OCI-LY1 (cell line): Measurements from ENCODE around the gene GAD1.

ENCODE experiments used
- H2AFZ ChIP-seq: fragments of 200-600 bp; sonication (generic), shearing (Covaris generic); 2 replicates; pipeline ENCODE4 v1.6.0; 2014; ENCODE audit warnings: antibody characterized with exemption, mild to moderate bottlenecking, low read length
- H3F3A ChIP-seq: fragments of 200-600 bp; sonication (generic), shearing (Covaris generic); 2 replicates; pipeline ENCODE4 v1.6.0; 2014; ENCODE audit warnings: mild to moderate bottlenecking, antibody characterized with exemption, low read length, moderate library complexity; ENCODE audit not compliant: insufficient read depth
- H3K27ac ChIP-seq: fragments of 200-600 bp; sonication (generic); 2 replicates; pipeline ENCODE4 v1.5.1; 2014; ENCODE audit warnings: low read length, mixed run types, mild to moderate bottlenecking, low read depth; ENCODE audit not compliant: poor library complexity, severe bottlenecking
- H3K27me3 ChIP-seq: fragments of 200-600 bp; sonication (generic); 2 replicates; pipeline ENCODE4 v1.6.0; 2014; ENCODE audit warnings: antibody characterized with exemption, mild to moderate bottlenecking, low read length, moderate library complexity; ENCODE audit not compliant: insufficient read depth
- H3K36me3 ChIP-seq: fragments of 200-600 bp; sonication (generic); 2 replicates; pipeline ENCODE4 v1.6.1; 2014; ENCODE audit warnings: mild to moderate bottlenecking, antibody characterized with exemption, low read length, moderate library complexity, mixed read lengths; ENCODE audit not compliant: insufficient read depth
- H3K4me1 ChIP-seq: fragments of 200-600 bp; sonication (generic); 2 replicates; pipeline ENCODE4 v1.5.1; 2014; ENCODE audit warnings: mild to moderate bottlenecking, low read length, moderate library complexity; ENCODE audit not compliant: insufficient read depth, severe bottlenecking
- H3K4me2 ChIP-seq: fragments of 200-600 bp; sonication (generic), shearing (Covaris generic); 2 replicates; pipeline ENCODE4 v1.6.1; 2014; ENCODE audit warnings: low read length
- H3K4me3 ChIP-seq: fragments of 200-600 bp; sonication (generic); 2 replicates; pipeline ENCODE4 v1.5.1; 2014; ENCODE audit warnings: low read length, low read depth, mild to moderate bottlenecking, mixed read lengths; ENCODE audit not compliant: poor library complexity, severe bottlenecking
- H3K79me2 ChIP-seq: fragments of 200-600 bp; shearing (Covaris generic); 2 replicates; pipeline ENCODE4 v1.6.1; 2016; ENCODE audit warnings: mixed run types, low read length, mixed read lengths; ENCODE audit not compliant: insufficient read depth
- H3K9ac ChIP-seq: fragments of 200-600 bp; sonication (generic), shearing (Covaris generic); 2 replicates; pipeline ENCODE4 v1.6.1; 2014; ENCODE audit warnings: mild to moderate bottlenecking, low read length, mixed read lengths
- H3K9me2 ChIP-seq: fragments of 200-600 bp; sonication (generic), shearing (Covaris generic); 2 replicates; pipeline ENCODE4 v1.6.1; 2014; ENCODE audit warnings: low read depth, mild to moderate bottlenecking, low read length, mixed read lengths
- H3K9me3 ChIP-seq: fragments of 200-600 bp; shearing (Covaris generic); 2 replicates; pipeline ENCODE4 v1.6.1; 2014; ENCODE audit warnings: low read length, mixed read lengths
- H4K20me1 ChIP-seq: fragments of 200-600 bp; sonication (generic), shearing (Covaris generic); 2 replicates; pipeline ENCODE4 v1.6.0; 2016; ENCODE audit warnings: mild to moderate bottlenecking, low read length; ENCODE audit not compliant: insufficient read depth
- EZH2 ChIP-seq: fragments of 200-600 bp; sonication (generic), shearing (Covaris generic); IDR thresholded peaks from 2 replicates; pipeline ENCODE4 v1.8.0; 2017; ENCODE audit warnings: borderline replicate concordance, mixed run types, mild to moderate bottlenecking, antibody characterized with exemption, low read length, moderate library complexity, mixed read lengths
- TF ChIP-seq, protein P1 (sequence below): fragments of 200-600 bp; sonication (generic), shearing (Covaris generic); IDR thresholded peaks from 2 replicates; pipeline ENCODE4 v1.5.1; 2017; ENCODE audit warnings: mild to moderate bottlenecking, antibody characterized with exemption, low read length, moderate library complexity, mixed read lengths

Gene GAD1

DNA sequence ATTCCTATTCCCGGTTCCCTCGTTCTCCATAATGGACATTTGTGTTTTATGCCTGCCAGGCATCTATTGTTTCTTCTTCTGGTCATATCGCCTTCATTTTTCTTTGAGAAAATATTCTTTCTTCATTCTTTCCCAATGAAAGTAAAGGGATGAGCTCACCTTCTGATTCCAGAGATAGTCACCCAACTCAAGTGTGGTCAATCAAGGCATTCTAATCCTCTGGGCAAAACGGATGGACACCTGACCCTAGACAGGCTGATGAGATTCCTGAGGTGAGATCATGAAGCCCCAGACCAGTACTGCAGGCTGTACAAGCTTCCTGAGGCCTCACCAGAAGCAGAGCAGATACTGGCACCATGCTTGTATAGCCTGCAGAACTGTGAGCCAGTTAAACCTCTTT lies 52.8 kb downstream of the GAD1 start:
- Histone ChIP-seq H3K27ac (no peak overlapping the region), H2AFZ (no peak overlapping the region), H3K4me1 (peaks cover 5% of the 10 kb centered on the region)

DNA sequence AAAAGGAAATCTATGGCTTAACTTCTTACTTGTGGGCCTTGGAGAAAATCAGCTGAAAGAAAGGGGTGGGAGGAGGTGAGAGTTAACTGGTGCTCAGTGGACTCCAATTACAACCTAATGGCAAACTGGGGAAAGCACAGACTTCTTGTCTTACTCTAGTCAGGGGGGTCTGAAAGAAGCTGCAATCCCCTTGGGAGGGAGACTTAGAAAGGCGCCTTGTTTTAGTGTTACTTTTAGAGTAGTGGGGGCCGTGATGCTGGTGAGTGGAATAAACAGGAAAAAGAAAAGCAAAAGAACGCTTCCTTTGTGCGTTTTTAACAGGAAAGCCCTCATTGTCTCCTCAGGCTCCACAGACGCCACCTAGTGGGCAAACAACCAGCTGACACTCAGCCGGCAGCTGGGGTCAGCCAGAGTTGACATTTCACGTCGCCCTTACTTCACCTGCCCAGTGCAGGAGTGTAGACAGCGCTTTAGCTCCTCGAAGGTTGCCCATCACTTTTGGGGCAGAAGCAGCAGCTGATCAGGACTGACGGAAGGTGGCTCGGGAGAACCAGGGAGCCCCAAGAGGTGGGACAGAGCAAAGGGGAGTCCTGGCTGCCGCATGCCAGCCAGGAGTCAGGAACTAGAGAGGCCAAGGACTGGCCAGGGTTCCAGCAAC lies 56.5 kb downstream of the GAD1 start:
- no peaks in the 10 kb centered on the region for H3K79me2 ChIP-seq
- H3K27me3 ChIP-seq: no peaks in the 10 kb centered on the region
- peak overlapping the region; percentile 77; the same call in 1 of the 2 replicates for H2AFZ ChIP-seq
- H3K36me3 ChIP-seq: no peaks in the 10 kb centered on the region
- no peaks in the 10 kb centered on the region for H4K20me1 ChIP-seq
- H3K9me2 ChIP-seq: no peaks in the 10 kb centered on the region
- TF ChIP-seq, protein P1, sequence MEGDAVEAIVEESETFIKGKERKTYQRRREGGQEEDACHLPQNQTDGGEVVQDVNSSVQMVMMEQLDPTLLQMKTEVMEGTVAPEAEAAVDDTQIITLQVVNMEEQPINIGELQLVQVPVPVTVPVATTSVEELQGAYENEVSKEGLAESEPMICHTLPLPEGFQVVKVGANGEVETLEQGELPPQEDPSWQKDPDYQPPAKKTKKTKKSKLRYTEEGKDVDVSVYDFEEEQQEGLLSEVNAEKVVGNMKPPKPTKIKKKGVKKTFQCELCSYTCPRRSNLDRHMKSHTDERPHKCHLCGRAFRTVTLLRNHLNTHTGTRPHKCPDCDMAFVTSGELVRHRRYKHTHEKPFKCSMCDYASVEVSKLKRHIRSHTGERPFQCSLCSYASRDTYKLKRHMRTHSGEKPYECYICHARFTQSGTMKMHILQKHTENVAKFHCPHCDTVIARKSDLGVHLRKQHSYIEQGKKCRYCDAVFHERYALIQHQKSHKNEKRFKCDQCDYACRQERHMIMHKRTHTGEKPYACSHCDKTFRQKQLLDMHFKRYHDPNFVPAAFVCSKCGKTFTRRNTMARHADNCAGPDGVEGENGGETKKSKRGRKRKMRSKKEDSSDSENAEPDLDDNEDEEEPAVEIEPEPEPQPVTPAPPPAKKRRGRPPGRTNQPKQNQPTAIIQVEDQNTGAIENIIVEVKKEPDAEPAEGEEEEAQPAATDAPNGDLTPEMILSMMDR: peak; percentile 95
- no peak for TF ChIP-seq EZH2
- H3K27ac ChIP-seq: no peak overlapping the region
- H3K4me1 ChIP-seq: peaks cover 5% of the 10 kb centered on the region
- H3K4me2 ChIP-seq: peak overlapping the region; percentile 49
- no peaks in the 10 kb centered on the region for H3K9me3 ChIP-seq
- no peak overlapping the region for H3K4me3 ChIP-seq
- no peak overlapping the region; the same call in 1 of the 2 replicates for H3K9ac ChIP-seq
- H3F3A ChIP-seq: no peaks in the 10 kb centered on the region

More for the DNA sequence above, 52.8 kb downstream of the GAD1 start:
- Histone ChIP-seq H3K79me2 (no peaks in the 10 kb centered on the region), H3K4me2 (no peak overlapping the region), H3K36me3 (no peaks in the 10 kb centered on the region), H3K4me3 (no peak overlapping the region), H3F3A (no peaks in the 10 kb centered on the region), H3K9ac (no peak overlapping the region), H4K20me1 (no peaks in the 10 kb centered on the region), H3K9me3 (no peaks in the 10 kb centered on the region), H3K9me2 (no peaks in the 10 kb centered on the region), H3K27me3 (no peaks in the 10 kb centered on the region)
- no peak for TF ChIP-seq EZH2
- TF ChIP-seq, protein P1: no peak

DNA sequence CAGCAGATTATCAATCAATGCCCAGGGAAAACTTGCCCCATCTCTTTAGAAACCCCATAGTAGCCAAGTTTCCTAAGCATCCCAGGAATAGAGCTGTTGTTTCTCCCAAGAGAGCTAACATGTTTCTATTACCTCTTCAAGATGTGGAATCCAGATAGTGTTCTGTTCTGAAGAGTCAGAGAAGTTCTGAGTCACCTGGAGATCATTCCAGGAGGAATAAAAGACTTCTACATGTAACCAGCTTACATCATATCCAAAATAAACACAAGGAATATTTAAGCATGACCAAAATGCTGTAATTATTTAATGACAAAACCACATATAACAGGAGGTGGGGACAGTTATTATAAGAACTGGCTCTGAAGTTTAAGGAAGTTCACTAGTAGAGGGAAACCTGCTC lies 61.4 kb downstream of the GAD1 start:
- Histone ChIP-seq H3K9me3 (no peaks in the 10 kb centered on the region), H3K4me3 (no peak overlapping the region), H3K9me2 (no peaks in the 10 kb centered on the region), H3K36me3 (no peaks in the 10 kb centered on the region), H3K27me3 (no peaks in the 10 kb centered on the region), H3K9ac (no peak overlapping the region), H2AFZ (no peak overlapping the region), H3K4me1 (peaks cover 1% of the 10 kb centered on the region), H3F3A (no peaks in the 10 kb centered on the region), H3K4me2 (peak overlapping the region; percentile 22; the same call in 1 of the 2 replicates), H4K20me1 (no peaks in the 10 kb centered on the region), H3K79me2 (no peaks in the 10 kb centered on the region), H3K27ac (no peak overlapping the region)
- TF ChIP-seq EZH2: no peak
- TF ChIP-seq, protein P1: no peak
